Measurements from ENCODE around the gene CUX1.
"Not testable (repeated sequence)": the region's sequence is repeated elsewhere in the genome, so short reads cannot be mapped to it uniquely, and the experiment has no call there.

Gene CUX1

GRCh38 chr7:102175423-102176170, 358.2 kb downstream of the CUX1 start:
- peaks cover 23 to 46% of the 10 kb centered on the region in 2 donors for H3K36me3 Mint-ChIP-seq
- H3K4me1 Mint-ChIP-seq = peaks cover 0 to 4% of the 10 kb centered on the region in 2 donors
- DNase-seq (no peak), ATAC-seq (replicated peaks) (no peak)
- H3K4me3 Mint-ChIP-seq = no peak overlapping the region
- H3K9me3 Mint-ChIP-seq = no peaks in the 10 kb centered on the region
- no peak overlapping the region for H3K27ac Mint-ChIP-seq
- H3K27me3 Mint-ChIP-seq = no peaks in the 10 kb centered on the region

GRCh38 chr7:102178410-102178809, 361.0 kb downstream of the CUX1 start:
- DNase-seq (no peak), ATAC-seq (replicated peaks) (no peak)
- peaks cover 29 to 52% of the 10 kb centered on the region in 2 donors for H3K36me3 Mint-ChIP-seq
- no peak overlapping the region for H3K4me3 Mint-ChIP-seq
- no peaks in the 10 kb centered on the region for H3K27me3 Mint-ChIP-seq
- H3K9me3 Mint-ChIP-seq = no peaks in the 10 kb centered on the region
- peaks cover 0 to 4% of the 10 kb centered on the region in 2 donors for H3K4me1 Mint-ChIP-seq
- no peak overlapping the region for H3K27ac Mint-ChIP-seq

GRCh38 chr7:102180727-102181126, 363.3 kb downstream of the CUX1 start:
- Mint-ChIP-seq H3K4me1 (peaks cover 0 to 4% of the 10 kb centered on the region in 2 donors), H3K4me3 (no peak overlapping the region), H3K27me3 (no peaks in the 10 kb centered on the region), H3K9me3 (no peaks in the 10 kb centered on the region), H3K27ac (no peak overlapping the region), H3K36me3 (peaks cover 40 to 55% of the 10 kb centered on the region in 2 donors)
- ATAC-seq (replicated peaks) (no peak), DNase-seq (no peak)

GRCh38 chr7:102181517-102181916, 364.1 kb downstream of the CUX1 start:
- Mint-ChIP-seq H3K9me3 (no peaks in the 10 kb centered on the region), H3K4me3 (no peak overlapping the region), H3K4me1 (peaks cover 0 to 4% of the 10 kb centered on the region in 2 donors), H3K36me3 (peaks cover 40 to 57% of the 10 kb centered on the region in 2 donors), H3K27me3 (no peaks in the 10 kb centered on the region), H3K27ac (no peak overlapping the region)
- ATAC-seq (replicated peaks) (no peak), DNase-seq (no peak)

- H3K36me3 Mint-ChIP-seq = peaks cover 40 to 57% of the 10 kb centered on the region in 2 donors
Observed at GRCh38 chr7:102182016-102182415, 364.6 kb downstream of the CUX1 start.

GRCh38 chr7:102183848-102184247, 366.4 kb downstream of the CUX1 start:
- not testable (repeated sequence) for H3K27me3 Mint-ChIP-seq; H3K4me3 Mint-ChIP-seq; H3K27ac Mint-ChIP-seq; H3K4me1 Mint-ChIP-seq; ATAC-seq (replicated peaks); H3K9me3 Mint-ChIP-seq; DNase-seq
- peaks cover 31 to 48% of the 10 kb centered on the region in 2 donors for H3K36me3 Mint-ChIP-seq

More at GRCh38 chr7:102182016-102182415, 364.6 kb downstream of the CUX1 start:
- H3K27ac Mint-ChIP-seq = no peak overlapping the region
- H3K9me3 Mint-ChIP-seq = no peaks in the 10 kb centered on the region
- H3K27me3 Mint-ChIP-seq = no peaks in the 10 kb centered on the region
- H3K4me3 Mint-ChIP-seq = no peak overlapping the region
- ATAC-seq (replicated peaks) (no peak), DNase-seq (no peak)
- peaks cover 0 to 4% of the 10 kb centered on the region in 2 donors for H3K4me1 Mint-ChIP-seq

GRCh38 chr7:102184303-102184702, 366.9 kb downstream of the CUX1 start:
- Mint-ChIP-seq H3K27ac (no peak overlapping the region), H3K36me3 (peaks cover 31 to 47% of the 10 kb centered on the region in 2 donors), H3K4me1 (no peaks in the 10 kb centered on the region), H3K9me3 (no peaks in the 10 kb centered on the region), H3K27me3 (no peaks in the 10 kb centered on the region), H3K4me3 (no peak overlapping the region)
- ATAC-seq (replicated peaks) (no peak), DNase-seq (no peak)

GRCh38 chr7:102185796-102186195, 368.4 kb downstream of the CUX1 start:
- Mint-ChIP-seq H3K27me3 (no peaks in the 10 kb centered on the region), H3K4me3 (no peak overlapping the region), H3K27ac (no peak overlapping the region), H3K9me3 (no peaks in the 10 kb centered on the region), H3K36me3 (peaks cover 38 to 46% of the 10 kb centered on the region in 2 donors), H3K4me1 (no peaks in the 10 kb centered on the region)
- ATAC-seq (replicated peaks) (no peak), DNase-seq (no peak)

GRCh38 chr7:102186306-102186705, 368.9 kb downstream of the CUX1 start:
- H3K4me1 Mint-ChIP-seq = no peaks in the 10 kb centered on the region
- no peaks in the 10 kb centered on the region for H3K27me3 Mint-ChIP-seq
- no peak overlapping the region for H3K27ac Mint-ChIP-seq
- peaks cover 38 to 43% of the 10 kb centered on the region in 2 donors for H3K36me3 Mint-ChIP-seq
- DNase-seq = no peak
- ATAC-seq (replicated peaks) = no peak
- H3K4me3 Mint-ChIP-seq = no peak overlapping the region
- H3K9me3 Mint-ChIP-seq = no peaks in the 10 kb centered on the region

- DNase-seq (no peak), ATAC-seq (replicated peaks) (no peak)
- no peaks in the 10 kb centered on the region for H3K9me3 Mint-ChIP-seq
- no peak overlapping the region for H3K4me3 Mint-ChIP-seq
- H3K4me1 Mint-ChIP-seq = no peaks in the 10 kb centered on the region
- H3K36me3 Mint-ChIP-seq = peaks cover 42 to 46% of the 10 kb centered on the region in 2 donors
- H3K27ac Mint-ChIP-seq = no peak overlapping the region
- H3K27me3 Mint-ChIP-seq = no peaks in the 10 kb centered on the region
Observed at GRCh38 chr7:102188746-102189145, 371.3 kb downstream of the CUX1 start.

GRCh38 chr7:102189756-102190155, 372.3 kb downstream of the CUX1 start:
- H3K4me1 Mint-ChIP-seq = no peaks in the 10 kb centered on the region
- no peak overlapping the region for H3K4me3 Mint-ChIP-seq
- no peak overlapping the region for H3K27ac Mint-ChIP-seq
- H3K36me3 Mint-ChIP-seq = peaks cover 43% of the 10 kb centered on the region in 2 donors
- no peak for DNase-seq
- no peaks in the 10 kb centered on the region for H3K27me3 Mint-ChIP-seq
- no peaks in the 10 kb centered on the region for H3K9me3 Mint-ChIP-seq
- ATAC-seq (replicated peaks) = no peak

GRCh38 chr7:102190776-102191350, 373.4 kb downstream of the CUX1 start:
- H3K27me3 Mint-ChIP-seq = no peaks in the 10 kb centered on the region
- ATAC-seq (replicated peaks) = no peak
- peaks cover 35 to 38% of the 10 kb centered on the region in 2 donors for H3K36me3 Mint-ChIP-seq
- H3K4me3 Mint-ChIP-seq = no peak overlapping the region
- H3K9me3 Mint-ChIP-seq = no peaks in the 10 kb centered on the region
- DNase-seq = no peak
- H3K4me1 Mint-ChIP-seq = no peaks in the 10 kb centered on the region
- H3K27ac Mint-ChIP-seq = peak overlapping the region; percentile 27

GRCh38 chr7:102191556-102192379, 374.3 kb downstream of the CUX1 start:
- H3K27me3 Mint-ChIP-seq = no peaks in the 10 kb centered on the region
- H3K4me3 Mint-ChIP-seq = no peak overlapping the region
- H3K9me3 Mint-ChIP-seq = no peaks in the 10 kb centered on the region
- H3K4me1 Mint-ChIP-seq = no peaks in the 10 kb centered on the region
- DNase-seq = no peak
- no peak overlapping the region for H3K27ac Mint-ChIP-seq
- peaks cover 35 to 41% of the 10 kb centered on the region in 2 donors for H3K36me3 Mint-ChIP-seq
- ATAC-seq (replicated peaks) = no peak

GRCh38 chr7:102192790-102193189, 375.4 kb downstream of the CUX1 start:
- no peak overlapping the region for H3K4me3 Mint-ChIP-seq
- H3K36me3 Mint-ChIP-seq = peaks cover 41 to 51% of the 10 kb centered on the region in 2 donors
- H3K27me3 Mint-ChIP-seq = no peaks in the 10 kb centered on the region
- H3K9me3 Mint-ChIP-seq = no peaks in the 10 kb centered on the region
- ATAC-seq (replicated peaks) (no peak), DNase-seq (no peak)
- H3K27ac Mint-ChIP-seq = no peak overlapping the region
- no peaks in the 10 kb centered on the region for H3K4me1 Mint-ChIP-seq

All from stimulated activated naive B cell treated with anti-CD40 and anti-IgM and Interleukin-4, amounts not matched to agents 10 μg/mL and 1 μg/mL and 100 μg/mL, for 72 hours (primary cell).